Cardiac atrium fibroblast (primary cell): ENCODE measurements around the gene STX8. TPM values are rescaled to one million over a fixed set of nuclear protein-coding genes. Genes with fewer than 3 reads are reported as not detected.

Source experiments
- total RNA-seq: library from RNA; depleted of rRNA; stranded (reverse); fragments of >200 nt; gene quantifications from 2 replicates; pipeline ENCODE4 v1.2.3, GENCODE V29; 2015

STX8 gene, protein sequence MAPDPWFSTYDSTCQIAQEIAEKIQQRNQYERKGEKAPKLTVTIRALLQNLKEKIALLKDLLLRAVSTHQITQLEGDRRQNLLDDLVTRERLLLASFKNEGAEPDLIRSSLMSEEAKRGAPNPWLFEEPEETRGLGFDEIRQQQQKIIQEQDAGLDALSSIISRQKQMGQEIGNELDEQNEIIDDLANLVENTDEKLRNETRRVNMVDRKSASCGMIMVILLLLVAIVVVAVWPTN
- total RNA-seq = 52.0 and 90.4 TPM in 2 replicates

DNA sequence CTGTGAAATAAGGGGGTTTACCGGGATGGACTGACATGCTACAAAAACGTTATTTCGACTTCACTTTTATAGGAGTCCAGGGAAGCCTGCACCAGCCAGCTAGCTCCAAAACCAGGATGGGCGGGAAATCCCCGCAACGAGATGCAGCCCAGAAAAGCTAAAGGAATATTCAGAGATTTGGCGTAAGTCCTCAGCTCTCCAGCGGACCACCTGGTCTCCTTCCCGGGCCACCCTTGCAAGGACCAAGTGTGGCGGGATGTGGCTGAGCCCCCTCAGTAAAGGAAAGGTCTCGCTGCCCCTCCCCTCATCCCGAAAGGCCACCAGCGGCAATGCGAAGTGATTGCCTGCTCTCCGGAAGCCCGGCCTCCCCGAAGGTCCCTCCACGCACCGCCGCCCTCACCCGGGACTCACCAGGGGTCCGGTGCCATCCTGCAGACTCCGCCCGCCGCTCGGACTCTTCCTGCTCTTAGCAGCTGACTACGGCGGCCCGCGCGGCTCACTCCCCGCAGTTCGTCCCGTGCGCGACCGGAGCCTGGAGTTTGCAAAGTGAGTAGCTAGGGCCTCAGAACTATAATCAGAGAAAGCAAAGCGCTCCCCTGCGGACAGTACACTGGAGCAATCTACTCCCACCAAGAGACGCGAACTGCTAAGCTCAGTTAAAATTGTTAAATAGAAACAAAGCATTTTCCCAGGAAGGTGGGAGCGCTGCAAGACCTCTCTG lies at the start of gene STX8:
Gene STX8, minus strand, starts transcription at position 440 of the 721 bp plus-strand sequence. Its CDS starts 12 bp downstream, at position 428.

DNA sequence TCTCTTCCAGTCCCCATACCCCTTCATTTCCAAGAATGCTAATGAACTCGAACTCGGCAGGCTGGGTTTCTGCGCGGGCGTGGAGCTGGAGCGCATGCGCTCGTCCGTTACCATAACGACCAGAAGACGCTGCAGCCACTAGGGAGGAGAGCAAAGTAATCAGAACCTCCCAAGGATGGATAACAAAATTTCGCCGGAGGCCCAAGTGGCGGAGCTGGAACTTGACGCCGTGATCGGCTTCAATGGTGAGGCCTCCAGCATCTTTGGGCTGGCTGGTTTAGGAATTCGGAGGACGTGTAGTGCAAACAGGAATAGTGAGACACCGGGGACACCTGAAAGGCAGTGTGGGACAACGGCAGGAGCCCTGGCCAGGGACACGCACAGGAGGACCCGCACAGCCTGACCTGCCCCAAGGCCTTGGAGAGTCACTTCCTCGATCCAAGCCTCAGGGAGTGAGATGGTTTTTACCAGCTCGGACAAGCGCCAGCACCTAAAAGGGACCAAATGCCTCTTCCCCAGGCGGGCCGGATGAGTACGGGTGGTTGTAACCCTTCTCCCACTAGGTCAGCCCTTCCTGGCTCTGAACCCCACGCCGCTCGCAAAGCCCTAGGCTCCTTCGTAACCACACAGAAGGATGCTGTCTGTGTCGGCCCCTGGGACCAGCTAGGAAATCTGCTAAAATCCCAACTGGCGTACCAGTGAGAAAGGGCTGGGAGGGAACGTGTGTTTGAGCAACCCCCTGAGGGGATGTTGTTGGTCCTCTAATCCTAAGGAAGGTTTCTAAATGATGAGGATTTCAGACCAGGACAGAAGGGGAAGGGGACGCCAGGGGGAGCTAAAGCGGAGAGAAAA lies 1.1 kb upstream of the STX8 start, which contains the start of gene CFAP52:
Gene CFAP52, plus strand, starts transcription at position 122 of the 852 bp plus-strand sequence. Its CDS starts 54 bp downstream, at position 176.

Other genes with a start within 250 kb of the STX8 start
- gene CFAP52, start 822 bp upstream of the STX8 start, total RNA-seq = 0.97 TPM in 1 of 2 replicates, not detected in the other
- not detected in 2 replicates for gene USP43, start 69.7 kb upstream of the STX8 start, total RNA-seq
- not detected in 2 replicates for gene DHRS7C, start 215.8 kb upstream of the STX8 start, total RNA-seq
- not detected in 2 replicates for gene GSG1L2, start 246.3 kb upstream of the STX8 start, total RNA-seq